Naive B cell (primary cell): ENCODE data around the gene MBNL1. TPM values are rescaled to one million over a fixed set of nuclear protein-coding genes. Genes with fewer than 3 reads are reported as not detected.

Experiments
- ATAC-seq, 2 donors: fragments of 150-1000 bp; cut with Tn5 transposase; 2 replicates each; pipeline ENCODE4 v1.10.0; 2021; ENCODE audit warnings: low read depth in 2 of 2, mild to moderate bottlenecking in 2 of 2, moderate library complexity in 2 of 2
- DNase-seq: peaks from one replicate; pipeline ENCODE4 v3.0.0; 2022
- H3K27ac Mint-ChIP-seq, 6 donors: one replicate each; pipeline ENCODE4 v1.8.0; 2020 to 2022; ENCODE audit warnings: mild to moderate bottlenecking in 6 of 6, mixed read lengths in 6 of 6, moderate library complexity in 5 of 6, inconsistent platforms in 2 of 6
- H3K27me3 Mint-ChIP-seq, 3 donors: one replicate each; pipeline ENCODE4 v1.8.0; 2021 to 2022; ENCODE audit warnings: mixed read lengths in 3 of 3, mild to moderate bottlenecking in 1 of 3
- H3K36me3 Mint-ChIP-seq, 2 donors: one replicate each; pipeline ENCODE4 v1.8.0; 2020 to 2022; ENCODE audit warnings: mixed read lengths in 2 of 2, inconsistent platforms in 1 of 2, mild to moderate bottlenecking in 1 of 2
- H3K4me1 Mint-ChIP-seq, 3 donors: one replicate each; pipeline ENCODE4 v1.8.0; 2020 to 2022; ENCODE audit warnings: mixed read lengths in 3 of 3, inconsistent platforms in 1 of 3, mild to moderate bottlenecking in 1 of 3, moderate library complexity in 1 of 3
- H3K4me3 Mint-ChIP-seq, 8 donors: one replicate each; pipeline ENCODE4 v1.8.0; 2020 to 2022; ENCODE audit warnings: mild to moderate bottlenecking in 8 of 8, mixed read lengths in 8 of 8, moderate library complexity in 8 of 8, inconsistent platforms in 2 of 8
- H3K9me3 Mint-ChIP-seq, 7 donors: one replicate each; pipeline ENCODE4 v1.8.0; 2020 to 2022; ENCODE audit warnings: mixed read lengths in 7 of 7, mild to moderate bottlenecking in 5 of 7, inconsistent platforms in 2 of 7, moderate library complexity in 1 of 7
- polyA plus RNA-seq, 6 donors: library from polyadenylated mRNA; unstranded; fragments of 300-500 nt; fragmentation: Illumina TruSeq; gene quantifications; one replicate each; pipeline ENCODE4 v1.2.3, GENCODE V29; 2021; ENCODE audit warnings: low read depth in 6 of 6

MBNL1 gene
- polyA plus RNA-seq, 6 donors from 2014 or later: 188 to 346 (median 260) TPM

DNA sequence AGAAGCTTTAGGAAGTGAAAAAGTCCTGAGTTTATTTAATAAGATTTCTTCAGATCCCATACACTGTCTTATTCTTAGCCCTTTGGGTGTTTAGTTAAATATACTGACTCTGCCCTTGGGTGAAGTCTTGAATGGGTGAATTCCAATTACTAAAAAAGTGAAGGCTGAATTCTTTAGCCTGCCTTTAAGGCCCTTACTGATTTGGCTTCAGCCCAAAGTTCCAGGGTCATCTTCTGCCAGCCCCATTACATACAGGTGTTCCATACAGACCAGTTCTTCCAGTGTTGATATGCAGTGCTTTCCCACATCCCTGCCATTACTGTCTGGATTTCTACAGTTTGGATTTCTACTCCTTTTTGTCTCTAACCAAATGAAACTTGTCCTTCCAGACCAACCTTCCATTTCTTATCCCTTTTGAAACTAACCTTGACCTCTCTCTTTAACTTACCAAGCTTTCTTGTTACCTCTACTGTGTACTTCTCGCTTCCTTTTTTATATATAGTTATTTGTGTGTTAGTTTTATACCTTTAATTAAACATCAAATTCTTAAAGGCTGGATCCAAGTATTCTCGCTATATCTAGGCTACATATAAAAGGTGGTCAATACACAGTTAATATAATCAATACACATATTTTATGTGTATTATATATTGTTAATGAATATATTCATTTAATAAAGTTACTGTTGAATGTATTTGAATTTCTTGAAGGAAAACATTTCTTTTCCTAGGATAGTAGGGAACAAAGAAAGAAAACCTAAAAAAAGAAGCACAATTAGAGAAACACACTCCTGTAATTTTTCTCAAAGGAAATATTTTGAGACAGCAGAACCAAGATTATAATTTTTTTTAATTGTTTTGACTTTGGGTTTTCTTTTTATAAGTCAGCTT is 15.0 kb downstream of the MBNL1 start:
- peaks cover 53 to 82% (median 69%) of the 10 kb centered on the region in 3 donors for H3K4me1 Mint-ChIP-seq
- no peaks in the 10 kb centered on the region for H3K9me3 Mint-ChIP-seq
- no peak for DNase-seq
- H3K27me3 Mint-ChIP-seq: no peaks in the 10 kb centered on the region
- H3K27ac Mint-ChIP-seq: peak overlapping the region; percentile 44 to 93 (median 60)
- ATAC-seq: peak; percentile 29 to 43
- peak overlapping the region; percentile 28 to 80 (median 54) for H3K4me3 Mint-ChIP-seq
- no peaks in the 10 kb centered on the region for H3K36me3 Mint-ChIP-seq

DNA sequence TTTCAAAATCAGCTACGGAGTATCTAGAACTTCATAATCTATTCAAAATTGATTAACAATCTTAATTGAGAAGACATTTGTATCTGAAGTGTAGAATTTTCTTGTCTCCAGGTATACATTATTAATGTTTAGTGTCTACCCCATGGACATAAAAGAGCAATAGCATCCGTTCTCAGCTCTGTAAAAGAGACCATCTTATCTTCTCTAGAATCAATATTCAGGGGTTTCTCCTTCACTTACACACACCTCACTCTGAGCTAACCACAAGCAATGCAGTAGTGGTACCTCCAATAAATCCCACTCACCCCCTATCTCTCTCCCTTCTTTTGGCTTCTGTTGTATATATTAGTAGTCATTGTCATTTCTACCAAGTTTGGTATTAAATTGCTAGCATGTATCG is 16.2 kb downstream of the MBNL1 start:
- no peak for DNase-seq
- H3K4me1 Mint-ChIP-seq: peaks cover 50 to 80% (median 67%) of the 10 kb centered on the region in 3 donors
- peak overlapping the region; percentile 23 to 79 (median 68) for H3K27ac Mint-ChIP-seq
- H3K9me3 Mint-ChIP-seq: no peaks in the 10 kb centered on the region
- H3K4me3 Mint-ChIP-seq: peak overlapping the region; percentile 5 to 88 (median 44)
- no peaks in the 10 kb centered on the region for H3K36me3 Mint-ChIP-seq
- H3K27me3 Mint-ChIP-seq: no peaks in the 10 kb centered on the region
- ATAC-seq: peak in 1 of 2 donors; percentile 40

DNA sequence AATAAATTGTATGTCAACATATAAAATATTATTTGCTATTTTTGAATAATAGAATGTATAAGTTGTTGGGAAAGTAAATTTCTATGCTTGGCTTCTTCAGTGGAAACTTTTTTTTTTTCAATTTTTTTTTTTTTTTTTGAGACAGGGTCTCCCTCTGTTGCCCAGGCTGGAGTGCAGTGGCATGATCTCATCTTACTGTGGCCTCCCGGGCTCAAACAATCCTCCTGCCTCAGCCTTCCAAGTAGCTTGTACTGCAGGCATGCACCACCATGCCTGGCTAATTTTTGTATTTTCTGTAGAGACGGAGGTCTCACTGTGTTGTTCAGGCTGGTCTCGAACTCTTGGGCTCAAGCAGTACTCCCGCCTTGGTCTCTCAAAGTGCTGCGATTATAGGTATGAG is 16.8 kb downstream of the MBNL1 start:
- no peaks in the 10 kb centered on the region for H3K27me3 Mint-ChIP-seq
- peaks cover 50 to 80% (median 67%) of the 10 kb centered on the region in 3 donors for H3K4me1 Mint-ChIP-seq
- peak overlapping the region in 5 of 8 donors; percentile 6 to 88 (median 38) for H3K4me3 Mint-ChIP-seq
- no peaks in the 10 kb centered on the region for H3K9me3 Mint-ChIP-seq
- ATAC-seq (no peak), DNase-seq (no peak)
- peak overlapping the region in 3 of 6 donors; percentile 63 to 83 (median 72) for H3K27ac Mint-ChIP-seq
- H3K36me3 Mint-ChIP-seq: no peaks in the 10 kb centered on the region

DNA sequence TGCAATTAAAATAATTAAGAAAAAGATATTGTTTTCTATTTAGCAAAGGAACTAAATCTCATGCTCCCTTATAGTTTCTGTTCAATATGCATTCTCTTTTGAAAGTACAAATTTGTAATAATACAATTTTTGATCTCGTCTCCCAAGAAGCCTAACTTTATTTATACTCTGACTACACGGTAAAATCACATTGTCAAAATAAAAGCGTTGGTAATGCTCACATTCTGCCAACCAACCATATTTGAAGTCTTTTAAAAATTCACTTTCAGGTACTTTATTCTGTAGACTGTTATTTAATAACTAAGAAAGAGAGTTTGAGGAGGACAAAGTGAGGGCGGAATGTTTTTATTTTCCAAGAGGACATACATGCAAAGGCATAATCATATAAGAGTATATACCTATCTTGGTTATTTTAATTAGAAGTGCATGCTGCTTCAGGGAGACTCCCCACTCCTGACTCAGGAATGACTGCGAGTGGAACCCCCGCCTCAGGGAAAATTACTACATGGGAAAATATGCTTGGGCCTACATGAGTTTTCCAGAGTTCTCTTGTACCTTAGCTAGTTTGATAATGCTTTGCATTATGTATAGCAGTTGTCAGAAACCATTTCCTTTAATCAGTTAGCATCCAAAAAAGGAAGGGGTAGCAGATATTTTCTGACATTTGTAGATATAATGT is 19.3 kb downstream of the MBNL1 start:
- Mint-ChIP-seq H3K4me1 (peaks cover 44 to 81% (median 62%) of the 10 kb centered on the region in 3 donors), H3K9me3 (no peaks in the 10 kb centered on the region), H3K4me3 (peak overlapping the region in 7 of 8 donors; percentile 8 to 66 (median 30)), H3K27ac (peak overlapping the region in 5 of 6 donors; percentile 4 to 73 (median 64)), H3K36me3 (no peaks in the 10 kb centered on the region), H3K27me3 (no peaks in the 10 kb centered on the region)
- DNase-seq: no peak
- ATAC-seq: no peak

DNA sequence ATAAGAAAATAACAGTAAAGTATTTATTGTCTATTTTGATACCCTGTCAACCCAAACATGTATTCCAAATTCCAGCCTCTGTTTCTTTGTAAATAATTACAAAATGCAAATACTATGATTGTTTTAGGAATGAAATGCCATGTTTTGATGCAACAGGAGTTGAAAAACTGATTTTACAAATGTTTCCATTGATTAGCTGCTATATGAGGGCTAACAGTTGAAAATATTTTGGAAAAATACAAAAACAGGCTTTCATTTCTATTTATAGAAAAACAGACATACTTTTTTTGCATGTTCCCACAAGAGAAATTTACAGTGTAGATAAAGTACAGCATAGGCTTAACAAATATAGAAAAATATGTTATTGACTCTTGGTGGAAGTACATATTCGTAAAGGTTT is 20.0 kb downstream of the MBNL1 start:
- Mint-ChIP-seq H3K27ac (peak overlapping the region in 1 of 6 donors; percentile 34), H3K27me3 (no peaks in the 10 kb centered on the region), H3K4me1 (peaks cover 43 to 80% (median 61%) of the 10 kb centered on the region in 3 donors), H3K36me3 (no peaks in the 10 kb centered on the region), H3K4me3 (peak overlapping the region in 2 of 8 donors; percentile 25 to 66), H3K9me3 (no peaks in the 10 kb centered on the region)
- no peak for DNase-seq
- no peak for ATAC-seq

DNA sequence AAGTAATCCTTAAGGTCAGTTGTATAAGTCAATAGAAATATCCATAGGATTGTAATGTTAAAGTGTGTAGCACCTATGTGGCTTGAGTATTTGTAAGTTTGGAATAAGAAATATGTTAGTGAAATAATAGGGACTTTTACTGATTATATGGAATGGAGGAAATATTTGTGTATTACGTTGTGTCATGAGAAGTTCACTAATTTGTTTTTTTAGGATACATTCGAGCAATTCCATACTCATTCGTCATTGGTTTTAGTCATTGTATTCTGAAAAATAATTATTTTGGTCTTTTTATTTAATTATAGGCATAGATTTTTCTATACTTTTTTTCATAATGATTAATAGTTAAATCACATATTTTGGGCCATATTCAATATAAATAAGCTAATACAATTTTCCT is 21.0 kb downstream of the MBNL1 start:
- no peak for ATAC-seq
- Mint-ChIP-seq H3K27me3 (no peaks in the 10 kb centered on the region), H3K36me3 (no peaks in the 10 kb centered on the region), H3K4me3 (peak overlapping the region in 5 of 8 donors; percentile 3 to 79 (median 32)), H3K9me3 (no peaks in the 10 kb centered on the region), H3K4me1 (peaks cover 41 to 79% (median 54%) of the 10 kb centered on the region in 3 donors), H3K27ac (peak overlapping the region; percentile 56 to 95 (median 86))
- no peak for DNase-seq

DNA sequence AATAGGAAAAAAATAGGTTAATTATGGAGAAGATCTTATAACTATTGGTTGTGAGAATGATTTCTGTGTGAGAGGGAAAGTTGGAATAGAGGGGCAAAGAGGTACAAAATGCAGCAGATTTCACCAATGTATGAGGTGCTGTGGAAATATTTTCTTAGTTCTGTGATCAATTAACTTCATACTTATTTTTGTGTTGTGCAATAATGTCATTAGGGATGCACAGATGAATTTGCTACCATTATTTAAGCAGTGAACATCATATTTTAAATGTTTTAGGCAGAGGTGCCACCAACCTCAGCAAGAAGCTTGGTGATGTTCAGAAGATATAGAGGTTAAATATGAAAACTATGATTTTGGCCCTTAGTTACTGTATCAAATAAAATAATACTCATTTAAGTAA is 21.6 kb downstream of the MBNL1 start:
- DNase-seq: no peak
- Mint-ChIP-seq H3K27me3 (no peaks in the 10 kb centered on the region), H3K9me3 (no peaks in the 10 kb centered on the region), H3K27ac (peak overlapping the region; percentile 23 to 95 (median 84)), H3K36me3 (peaks cover 0 to under 1% of the 10 kb centered on the region in 2 donors), H3K4me1 (peaks cover 38 to 77% (median 50%) of the 10 kb centered on the region in 3 donors), H3K4me3 (peak overlapping the region; percentile 1 to 79 (median 36))
- ATAC-seq: no peak

DNA sequence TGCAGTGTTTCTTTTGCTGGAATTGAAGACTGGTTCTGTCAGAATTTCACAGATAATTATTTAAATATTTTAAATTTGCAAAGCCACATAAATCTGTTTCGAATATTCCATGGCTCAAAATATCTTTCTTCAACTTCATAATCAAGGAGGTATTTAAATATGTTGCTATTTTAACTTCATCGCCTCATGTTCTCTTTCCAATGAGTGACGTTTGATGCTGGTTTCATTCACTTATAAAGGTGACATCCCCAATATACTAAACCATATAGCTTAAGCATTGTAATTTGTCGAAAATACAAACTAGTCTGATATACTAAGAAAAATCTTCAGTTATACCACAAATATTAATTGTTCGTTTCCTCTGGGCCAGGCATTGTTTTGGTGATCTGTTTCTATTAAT is 22.5 kb downstream of the MBNL1 start:
- H3K27ac Mint-ChIP-seq: peak overlapping the region in 4 of 6 donors; percentile 5 to 90 (median 54)
- DNase-seq: no peak
- H3K4me3 Mint-ChIP-seq: peak overlapping the region in 6 of 8 donors; percentile 32 to 68 (median 58)
- peaks cover 46 to 81% (median 59%) of the 10 kb centered on the region in 3 donors for H3K4me1 Mint-ChIP-seq
- peaks cover 0 to 5% of the 10 kb centered on the region in 2 donors for H3K36me3 Mint-ChIP-seq
- H3K9me3 Mint-ChIP-seq: no peaks in the 10 kb centered on the region
- ATAC-seq: peak; percentile 12 to 14
- no peaks in the 10 kb centered on the region for H3K27me3 Mint-ChIP-seq

DNA sequence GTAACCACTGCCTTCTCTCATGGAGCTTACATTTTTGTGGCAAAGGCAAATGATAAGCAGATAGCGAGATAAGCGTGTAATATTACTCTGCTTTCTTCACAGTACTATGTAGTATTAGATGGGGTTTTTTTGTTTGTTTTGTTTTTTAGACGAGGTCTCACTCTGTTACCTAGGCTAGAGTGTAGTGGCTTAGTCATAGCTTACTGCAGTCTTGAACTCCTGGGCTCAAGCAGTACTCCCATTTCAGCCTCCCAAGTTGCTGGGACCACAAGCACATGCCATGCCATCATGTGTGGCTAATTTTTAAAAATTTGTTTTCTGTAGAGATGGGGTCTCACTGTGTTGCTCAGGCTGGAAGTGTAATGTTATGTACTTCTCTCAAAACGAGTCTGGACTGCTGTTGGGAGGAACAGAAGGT is 22.9 kb downstream of the MBNL1 start:
- Mint-ChIP-seq H3K4me1 (peaks cover 51 to 84% (median 63%) of the 10 kb centered on the region in 3 donors), H3K36me3 (peaks cover 0 to 5% of the 10 kb centered on the region in 2 donors), H3K9me3 (no peaks in the 10 kb centered on the region), H3K4me3 (peak overlapping the region in 7 of 8 donors; percentile 32 to 75 (median 59)), H3K27ac (peak overlapping the region; percentile 5 to 90 (median 71)), H3K27me3 (no peaks in the 10 kb centered on the region)
- ATAC-seq (peak; percentile 10 to 23), DNase-seq (no peak)

DNA sequence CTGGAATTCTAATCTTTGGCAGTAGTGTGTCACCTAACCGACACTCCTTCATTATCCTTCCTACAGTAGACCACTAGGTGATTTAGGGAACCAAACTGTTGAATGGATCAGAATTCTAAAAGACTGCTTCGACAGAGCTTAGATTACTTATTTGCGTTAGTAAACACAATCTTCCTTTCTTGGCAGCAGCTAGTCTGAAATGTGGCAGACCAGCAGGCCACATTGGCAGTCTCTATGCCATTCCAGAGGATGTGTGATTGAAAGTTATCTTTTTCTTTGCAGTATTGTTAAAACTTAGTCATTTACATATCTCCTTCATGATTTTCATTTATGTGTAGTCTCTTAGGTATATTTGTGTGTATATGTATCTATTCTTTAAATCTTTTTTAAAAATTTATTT is 23.6 kb downstream of the MBNL1 start:
- peaks cover 55 to 84% (median 66%) of the 10 kb centered on the region in 3 donors for H3K4me1 Mint-ChIP-seq
- ATAC-seq: no peak
- no peak for DNase-seq
- peak overlapping the region in 3 of 6 donors; percentile 12 to 90 (median 85) for H3K27ac Mint-ChIP-seq
- H3K27me3 Mint-ChIP-seq: no peaks in the 10 kb centered on the region
- H3K36me3 Mint-ChIP-seq: peaks cover 0 to 5% of the 10 kb centered on the region in 2 donors
- H3K4me3 Mint-ChIP-seq: peak overlapping the region in 3 of 8 donors; percentile 32 to 68 (median 59)
- no peaks in the 10 kb centered on the region for H3K9me3 Mint-ChIP-seq

DNA sequence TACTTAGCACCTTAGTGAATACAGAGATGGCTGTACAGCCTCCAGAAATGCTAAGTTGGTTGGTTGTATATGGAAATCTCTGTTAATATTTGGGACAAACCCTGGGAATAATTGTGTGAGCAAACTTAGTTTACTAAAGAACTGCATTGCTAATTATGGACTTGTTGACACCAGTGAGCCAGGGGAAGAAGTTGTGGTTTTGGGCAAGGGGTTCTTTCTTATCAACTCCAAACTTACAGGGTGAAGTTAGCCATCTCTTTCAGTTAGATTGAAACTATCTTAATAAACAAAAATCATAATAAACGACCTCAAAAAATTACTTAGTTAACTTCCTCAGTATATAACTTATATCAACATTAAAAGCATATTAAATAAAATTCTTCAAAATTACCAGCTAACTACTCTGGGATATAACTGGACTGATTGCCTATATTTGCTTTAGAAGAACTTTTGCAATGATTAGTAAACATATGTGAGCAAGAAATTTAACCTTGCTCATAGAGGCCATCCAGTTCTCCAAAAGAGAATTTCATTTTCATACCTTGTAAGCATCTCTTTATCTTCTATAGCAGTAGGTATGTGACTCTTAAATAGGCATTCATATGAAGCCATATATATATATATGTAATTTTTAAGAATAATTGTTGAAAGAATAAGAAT is 24.7 kb downstream of the MBNL1 start:
- peak overlapping the region in 5 of 8 donors; percentile 2 to 55 (median 30) for H3K4me3 Mint-ChIP-seq
- H3K36me3 Mint-ChIP-seq: peaks cover 0 to 5% of the 10 kb centered on the region in 2 donors
- H3K4me1 Mint-ChIP-seq: peaks cover 52 to 86% (median 61%) of the 10 kb centered on the region in 3 donors
- H3K27ac Mint-ChIP-seq: peak overlapping the region in 4 of 6 donors; percentile 8 to 71 (median 51)
- no peak for DNase-seq
- no peaks in the 10 kb centered on the region for H3K27me3 Mint-ChIP-seq
- no peaks in the 10 kb centered on the region for H3K9me3 Mint-ChIP-seq
- no peak for ATAC-seq

DNA sequence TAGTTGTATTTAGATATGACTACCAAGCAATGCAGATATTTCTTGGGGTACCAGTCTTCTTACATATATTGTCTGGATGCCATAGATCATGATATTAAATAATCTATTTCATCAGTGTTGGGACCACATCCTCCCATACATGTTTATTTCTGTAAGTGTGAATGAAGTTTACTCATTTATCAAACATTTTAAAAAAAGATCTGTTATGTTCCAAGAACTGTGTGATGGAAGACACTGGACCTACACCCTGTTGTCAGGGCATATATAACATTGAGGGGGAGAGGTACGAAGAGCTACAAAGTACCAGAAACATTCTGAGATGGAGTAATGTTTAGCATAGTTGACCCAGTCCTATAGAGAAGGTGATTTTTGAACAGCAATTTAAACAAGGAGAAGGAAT is 26.6 kb downstream of the MBNL1 start:
- DNase-seq (no peak), ATAC-seq (no peak)
- no peaks in the 10 kb centered on the region for H3K27me3 Mint-ChIP-seq
- peaks cover 11 to 14% of the 10 kb centered on the region in 2 donors for H3K36me3 Mint-ChIP-seq
- H3K27ac Mint-ChIP-seq: peak overlapping the region in 5 of 6 donors; percentile 43 to 89 (median 78)
- no peaks in the 10 kb centered on the region for H3K9me3 Mint-ChIP-seq
- H3K4me1 Mint-ChIP-seq: peaks cover 59 to 89% (median 66%) of the 10 kb centered on the region in 3 donors
- H3K4me3 Mint-ChIP-seq: peak overlapping the region in 6 of 8 donors; percentile 3 to 71 (median 34)

DNA sequence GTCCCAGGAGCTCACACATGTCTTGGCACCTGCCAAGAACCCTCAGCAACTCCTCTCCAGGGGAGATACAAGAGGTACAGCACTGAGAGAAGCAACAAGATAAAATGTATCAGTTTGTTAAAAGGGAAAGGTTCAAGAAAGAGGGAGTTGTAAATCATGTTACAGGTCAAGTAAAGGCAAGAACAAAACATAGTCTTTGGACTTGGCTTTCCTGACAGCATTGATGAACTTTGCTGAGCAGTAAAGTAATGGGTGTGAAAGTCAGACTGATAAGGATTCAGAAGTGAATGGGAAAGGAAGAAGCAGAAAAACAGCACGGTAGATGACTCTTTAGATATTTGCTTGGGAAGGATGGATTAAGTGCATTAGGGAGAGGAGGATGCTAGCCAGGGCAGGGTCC is 27.1 kb downstream of the MBNL1 start:
- no peak for DNase-seq
- no peaks in the 10 kb centered on the region for H3K27me3 Mint-ChIP-seq
- peaks cover 11 to 18% of the 10 kb centered on the region in 2 donors for H3K36me3 Mint-ChIP-seq
- ATAC-seq: no peak
- no peaks in the 10 kb centered on the region for H3K9me3 Mint-ChIP-seq
- peak overlapping the region in 7 of 8 donors; percentile 3 to 79 (median 67) for H3K4me3 Mint-ChIP-seq
- peaks cover 58 to 88% (median 66%) of the 10 kb centered on the region in 3 donors for H3K4me1 Mint-ChIP-seq
- H3K27ac Mint-ChIP-seq: peak overlapping the region; percentile 43 to 89 (median 80)
